Body of pancreas (tissue), 4 donors: ENCODE measurements around the gene SKAP1. TPM values are rescaled to one million over a fixed set of nuclear protein-coding genes. Genes with fewer than 3 reads are reported as not detected.

Source experiments
- ATAC-seq: fragments of 150-250 bp; one replicate; pipeline ENCODE4 v1.9.1; 2016
- DNase-seq, 4 donors: peaks; one replicate each; pipeline ENCODE4 v3.0.0-alpha.2; 2019
- H3K27ac ChIP-seq, 4 donors: fragments of 200-600 bp; sonication (generic); 1 replicate in 3 of 4; 2 replicates in 1 of 4; pipeline versions ENCODE4 v1.5.1 to v1.6.1; 2016 to 2019; ENCODE audit warnings: mild to moderate bottlenecking in 1 of 4, mixed read lengths in 1 of 4, moderate library complexity in 1 of 4
- H3K27me3 ChIP-seq, 2 donors: fragments of 200-600 bp; sonication (generic); one replicate each; pipeline ENCODE4 v1.6.0; 2016; ENCODE audit warnings: mild to moderate bottlenecking in 1 of 2
- H3K36me3 ChIP-seq, 2 donors: fragments of 200-600 bp; sonication (generic); replicated peaks in 1 of 2; 2 replicates each; pipeline ENCODE4 v1.5.1; 2016; ENCODE audit warnings: low read depth in 2 of 2; ENCODE audit not compliant: insufficient read depth in 1 of 2
- H3K4me1 ChIP-seq: fragments of 200-600 bp; sonication (generic); one replicate; pipeline ENCODE4 v1.6.0; 2016
- H3K4me3 ChIP-seq, 2 donors: fragments of 200-600 bp; sonication (generic); 1 replicate in 1 of 2; 2 replicates in 1 of 2; pipeline ENCODE4 v1.5.1; 2016 to 2019
- H3K9me3 ChIP-seq, 3 donors: fragments of 200-600 bp; sonication (generic); 1 replicate in 2 of 3; 2 replicates in 1 of 3; pipeline ENCODE4 v1.5.1; 2016
- CTCF ChIP-seq, 7 experiments: fragments of 450-650 bp in 4 of 7; fragments of 200-600 bp in 3 of 7; sonication (generic) in 3 of 7; IDR thresholded peaks; one replicate each; pipeline ENCODE4 v1.5.1; 2016 to 2019; ENCODE audit warnings: antibody characterized with exemption in 7 of 7
- POLR2A ChIP-seq, 3 donors: fragments of 450-650 bp; IDR thresholded peaks; one replicate each; pipeline ENCODE4 v1.6.1; 2016; ENCODE audit warnings: antibody characterized with exemption in 3 of 3, mild to moderate bottlenecking in 2 of 3
- WGBS, 2 donors: methylation state at CpG; one replicate each; pipeline ENCODE4 v1.1.5; 2017; 5-methylcytosine and 5-hydroxymethylcytosine counted together
- intact Hi-C: fragments of 100-400 bp; cut with DNase I; formaldehyde crosslinking; loops from one replicate; pipeline ENCODE4 v1.15.1; 2023
- total RNA-seq, 2 donors: library from RNA; depleted of rRNA; stranded (reverse); fragments of >200 nt; gene quantifications; one replicate each; pipeline ENCODE4 v1.1.0, GENCODE V29; 2016

The SKAP1 gene
- total RNA-seq, 2 donors from 2014 or later: 0.78 to 4.0 TPM

- H3K36me3 ChIP-seq: no peaks in the 10 kb centered on the region
- intact Hi-C loops: no loop called here
- 37 to 41% methylated on average over 13 of the region's 13 CpGs for WGBS, 2 donors
- peak overlapping the region; percentile 62 to 69 for H3K4me3 ChIP-seq
- no peaks in the 10 kb centered on the region for H3K27me3 ChIP-seq
- no peaks in the 10 kb centered on the region for H3K9me3 ChIP-seq
- peak overlapping the region; percentile 95 to 98 (median 96) for H3K27ac ChIP-seq
- H3K4me1 ChIP-seq: peaks cover 21% of the 10 kb centered on the region
- DNase-seq (no peak), ATAC-seq (no peak)
- no peak for TF ChIP-seq POLR2A (IDR thresholded peaks at IDR 0.05)
- no peak for TF ChIP-seq CTCF (IDR thresholded peaks at IDR 0.05)
Measured at GRCh38 chr17:48106802-48107136, 323.2 kb downstream of the SKAP1 start.

- intact Hi-C loops: no loop called here
- TF ChIP-seq CTCF (IDR thresholded peaks at IDR 0.05): no peak
- TF ChIP-seq POLR2A (IDR thresholded peaks at IDR 0.05): no peak
- H3K27ac ChIP-seq: no peak overlapping the region
- no peaks in the 10 kb centered on the region for H3K9me3 ChIP-seq
- DNase-seq (no peak), ATAC-seq (no peak)
- WGBS, 2 donors: 87 to 90% methylated on average over 7 of the region's 7 CpGs
- no peak overlapping the region for H3K4me3 ChIP-seq
- H3K27me3 ChIP-seq: no peaks in the 10 kb centered on the region
- peaks cover 24% of the 10 kb centered on the region for H3K4me1 ChIP-seq
- no peaks in the 10 kb centered on the region for H3K36me3 ChIP-seq
Measured at GRCh38 chr17:48104440-48104839, 325.6 kb downstream of the SKAP1 start.

- TF ChIP-seq POLR2A (IDR thresholded peaks at IDR 0.05) (no peak), CTCF (IDR thresholded peaks at IDR 0.05) (no peak)
- WGBS, 2 donors: 67 to 79% methylated on average over 14 of the region's 14 CpGs
- ATAC-seq: no peak
Measured at GRCh38 chr17:48102798-48103715, 327.0 kb downstream of the SKAP1 start.

GRCh38 chr17:48102043-48102750 is 327.8 kb downstream of the SKAP1 start:
- WGBS, 2 donors: 81 to 91% methylated on average over 19 of the region's 19 CpGs
- DNase-seq: no peak
- ATAC-seq: no peak
- intact Hi-C loops: no loop called here
- Histone ChIP-seq H3K9me3 (no peaks in the 10 kb centered on the region), H3K36me3 (no peaks in the 10 kb centered on the region), H3K27ac (peak overlapping the region in 1 of 4 donors; percentile 92), H3K27me3 (no peaks in the 10 kb centered on the region), H3K4me1 (peaks cover 16% of the 10 kb centered on the region), H3K4me3 (no peak overlapping the region)
- TF ChIP-seq CTCF (IDR thresholded peaks at IDR 0.05) (no peak), POLR2A (IDR thresholded peaks at IDR 0.05) (no peak)

More at GRCh38 chr17:48102798-48103715, 327.0 kb downstream of the SKAP1 start:
- Histone ChIP-seq H3K36me3 (no peaks in the 10 kb centered on the region), H3K4me1 (peaks cover 12% of the 10 kb centered on the region), H3K4me3 (no peak overlapping the region), H3K27ac (peak overlapping the region in 1 of 4 donors; percentile 41), H3K9me3 (no peaks in the 10 kb centered on the region), H3K27me3 (no peaks in the 10 kb centered on the region)
- intact Hi-C loops: no loop called here
- peak in 1 of 4 donors; percentile 19 for DNase-seq
